Measurements from ENCODE around the gene NPAS2. TPM values are rescaled to one million over a fixed set of nuclear protein-coding genes. Genes with fewer than 3 reads are reported as not detected.
A peak's percentile ranks its signal among the peaks of the same experiment; 100 is the strongest.

Gene NPAS2
- polyA plus RNA-seq, 1 of the 3 experiments (the other 2 are of a cell fraction) = 58.5 TPM

- H3K27ac ChIP-seq (ENCODE audit: low read depth in 2 of 2, low read length in 1 of 2) = no peak overlapping the region
- ChIA-PET CTCF (interaction anchor here (0.9 kb wide), 1 partner anchor 19 kb away, joined by 3 read pairs; no protein-coding TSS in a partner anchor), POLR2A (no interaction called here)
- H3K9me3 ChIP-seq = no peaks in the 10 kb centered on the region
- no peak overlapping the region for H3K9ac ChIP-seq
- no peak for TF ChIP-seq TEAD4 (IDR thresholded peaks at IDR 0.05; ENCODE audit: borderline replicate concordance, insufficient read depth)
- TF ChIP-seq TCF12 (IDR thresholded peaks at IDR 0.05) = peak; percentile 55
- TF ChIP-seq RXRA (IDR thresholded peaks at IDR 0.05; ENCODE audit: borderline replicate concordance, low read depth) = peak; percentile 66
- peak; percentile 54; the same call in 1 of the 2 replicates for TF ChIP-seq NFIC (IDR thresholded peaks at IDR 0.05; ENCODE audit: borderline replicate concordance)
- 74% methylated on average over 10 of the region's 11 CpGs for WGBS (ENCODE audit: low lambda C conversion rate)
- H2AFZ ChIP-seq (ENCODE audit: low read depth) = no peak overlapping the region
- peaks cover 5% of the 10 kb centered on the region for H3F3A ChIP-seq (replicated peaks; ENCODE audit: insufficient read depth)
- H3K4me2 ChIP-seq = no peak overlapping the region
- H3K4me3 ChIP-seq (ENCODE audit: low read depth in 2 of 2, low read length in 1 of 2) = no peak overlapping the region
- H4K20me1 ChIP-seq (ENCODE audit: insufficient read depth) = no peaks in the 10 kb centered on the region
- H3K36me3 ChIP-seq (replicated peaks in 1 of 2; ENCODE audit: control insufficient read depth in 1 of 2, insufficient read depth in 2 of 2, low read length in 1 of 2) = peaks cover 0 to 11% of the 10 kb centered on the region in 2 experiments
- no peaks in the 10 kb centered on the region for H3K27me3 ChIP-seq (ENCODE audit: insufficient read depth)
- H3K9me2 ChIP-seq = no peaks in the 10 kb centered on the region
- H3K4me1 ChIP-seq (ENCODE audit: control insufficient read depth in 1 of 2, insufficient read depth in 2 of 2, low read depth in 1 of 2, low read length in 1 of 2) = peaks cover 11 to 20% of the 10 kb centered on the region in 2 experiments; a peak in 1 of 4 replicates
- DNase-seq = no peak
- peaks cover 19% of the 10 kb centered on the region for H3K79me2 ChIP-seq (ENCODE audit: insufficient read depth)
Observed at GRCh38 chr2:100882645-100883613, 63.0 kb downstream of the NPAS2 start.

- 51% methylated on average over 3 of the region's 3 CpGs for WGBS (ENCODE audit: low lambda C conversion rate)
- Histone ChIP-seq H3K36me3 (replicated peaks in 1 of 2; ENCODE audit: control insufficient read depth in 1 of 2, insufficient read depth in 2 of 2, low read length in 1 of 2) (peaks cover 0 to 11% of the 10 kb centered on the region in 2 experiments), H3K4me3 (ENCODE audit: low read depth in 2 of 2, low read length in 1 of 2) (no peak overlapping the region), H3K9me2 (no peaks in the 10 kb centered on the region), H3K9me3 (no peaks in the 10 kb centered on the region), H3K4me2 (no peak overlapping the region), H3F3A (replicated peaks; ENCODE audit: insufficient read depth) (peaks cover 4% of the 10 kb centered on the region), H3K79me2 (ENCODE audit: insufficient read depth) (peaks cover 15% of the 10 kb centered on the region; the same call in 1 of the 2 replicates), H3K4me1 (ENCODE audit: control insufficient read depth in 1 of 2, insufficient read depth in 2 of 2, low read depth in 1 of 2, low read length in 1 of 2) (peaks cover 11 to 20% of the 10 kb centered on the region in 2 experiments; a peak in 1 of 4 replicates), H3K27ac (ENCODE audit: low read depth in 2 of 2, low read length in 1 of 2) (no peak overlapping the region), H2AFZ (ENCODE audit: low read depth) (no peak overlapping the region), H3K9ac (no peak overlapping the region), H3K27me3 (ENCODE audit: insufficient read depth) (no peaks in the 10 kb centered on the region), H4K20me1 (ENCODE audit: insufficient read depth) (no peaks in the 10 kb centered on the region)
- ChIA-PET CTCF (no interaction called here), POLR2A (no interaction called here)
- TF ChIP-seq PBX3 (IDR thresholded peaks at IDR 0.05) (no peak), USF2 (IDR thresholded peaks at IDR 0.05; ENCODE audit: borderline replicate concordance, low read depth, low read length) (no peak), MEF2A (IDR thresholded peaks at IDR 0.05; ENCODE audit: borderline replicate concordance, low read depth) (no peak), SMC3 (IDR thresholded peaks at IDR 0.05; ENCODE audit: low read depth, low read length) (no peak), FOSL2 (IDR thresholded peaks at IDR 0.05; ENCODE audit: borderline replicate concordance, low read depth) (no peak), NRF1 (IDR thresholded peaks at IDR 0.05; ENCODE audit: low read depth, low read length) (no peak), RXRA (IDR thresholded peaks at IDR 0.05; ENCODE audit: borderline replicate concordance, low read depth) (no peak), TCF12 (IDR thresholded peaks at IDR 0.05) (no peak), RFX5 (IDR thresholded peaks at IDR 0.05; ENCODE audit: low read length) (no peak), USF1 (IDR thresholded peaks at IDR 0.05; ENCODE audit: borderline replicate concordance, low read depth) (no peak), TAF1 (IDR thresholded peaks at IDR 0.05; ENCODE audit: borderline replicate concordance, low read depth, low read length) (no peak), EZH2phosphoT487 (IDR thresholded peaks at IDR 0.05; ENCODE audit: borderline replicate concordance, low read depth) (no peak), FOXM1 (IDR thresholded peaks at IDR 0.05; ENCODE audit: low read depth) (no peak), IRF3 (IDR thresholded peaks at IDR 0.05; ENCODE audit: low read depth, low read length) (no peak)
- DNase-seq = no peak
Observed at GRCh38 chr2:100884145-100884621, 64.2 kb downstream of the NPAS2 start.

All from SK-N-SH (cell line).